Sigmoid colon (tissue), 7 donors: ENCODE measurements around the gene OAS2. TPM values are rescaled to one million over a fixed set of nuclear protein-coding genes. Genes with fewer than 3 reads are reported as not detected.

Source experiments
- DNase-seq: peaks from one replicate; pipeline ENCODE4 v3.0.0-alpha.2; 2019
- H3K27ac ChIP-seq, 4 donors: fragments of 200-600 bp; sonication (generic); one replicate each; pipeline ENCODE4 v1.5.1; 2016 to 2019; ENCODE audit warnings: mild to moderate bottlenecking in 1 of 4
- H3K27me3 ChIP-seq, 3 donors: fragments of 200-600 bp; sonication (generic); one replicate each; pipeline ENCODE4 v1.5.1; 2019; ENCODE audit warnings: mild to moderate bottlenecking in 1 of 3
- H3K36me3 ChIP-seq, 4 donors: fragments of 200-600 bp; sonication (generic); one replicate each; pipeline ENCODE4 v1.5.1; 2016 to 2019
- H3K4me1 ChIP-seq, 4 donors: fragments of 200-600 bp; sonication (generic); one replicate each; pipeline ENCODE4 v1.5.1; 2017 to 2019
- H3K4me3 ChIP-seq, 4 donors: fragments of 200-600 bp; sonication (generic); one replicate each; pipeline ENCODE4 v1.5.1; 2017 to 2019; ENCODE audit warnings: mild to moderate bottlenecking in 2 of 4, moderate library complexity in 1 of 4
- H3K9me3 ChIP-seq, 4 donors: fragments of 200-600 bp in 3 of 4; sonication (generic) in 3 of 4; one replicate each; pipeline versions ENCODE4 v1.5.1 to v1.6.1; 2013 to 2019
- CTCF ChIP-seq, 4 experiments: fragments of 450-650 bp in 3 of 4; fragments of 200-600 bp in 1 of 4; IDR thresholded peaks; one replicate each; pipeline ENCODE4 v1.5.1; 2016 to 2019; ENCODE audit warnings: antibody characterized with exemption in 4 of 4, mild to moderate bottlenecking in 3 of 4, moderate library complexity in 2 of 4
- EP300 ChIP-seq, 4 donors: sonication (generic); formaldehyde crosslinking; IDR thresholded peaks; one replicate each; pipeline ENCODE4 v1.6.1; 2017; ENCODE audit warnings: antibody characterized with exemption in 4 of 4
- POLR2A ChIP-seq, 2 donors: fragments of 450-650 bp; IDR thresholded peaks; one replicate each; pipeline ENCODE4 v1.6.1; 2016; ENCODE audit warnings: antibody characterized with exemption in 2 of 2, mild to moderate bottlenecking in 2 of 2, moderate library complexity in 2 of 2
- POLR2AphosphoS5 ChIP-seq, 4 donors: sonication (generic); formaldehyde crosslinking; IDR thresholded peaks; one replicate each; pipeline ENCODE4 v1.6.1; 2017; ENCODE audit warnings: antibody characterized with exemption in 4 of 4
- WGBS, 2 donors: extraction: QIAGEN DNeasy Blood & Tissue Kit; methylation state at CpG; one replicate each; pipeline ENCODE4 v1.1.7; 2013; 5-methylcytosine and 5-hydroxymethylcytosine counted together
- intact Hi-C: fragments of 100-400 bp; cut with DNase I; formaldehyde crosslinking; loops from one replicate; pipeline ENCODE4 v1.15.1; 2023
- polyA plus RNA-seq, 3 donors: library from polyadenylated mRNA; stranded (reverse); fragments of 200-250 nt; gene quantifications; one replicate each; pipeline ENCODE4 v1.2.3, GENCODE V29; 2013
- total RNA-seq, 4 donors: library from RNA; depleted of rRNA; stranded (reverse); fragments of >200 nt; gene quantifications; one replicate each; pipeline ENCODE4 v1.1.0, GENCODE V29; 2016
- donor health status: healthy with polysubstance abuse.
- donor health status: Bipolar disorder and iron deficiency.
- donor health status: healthy.

Gene OAS2
- total and polyA plus RNA-seq, 7 donors, result 2.0 to 28.8 (median 3.9) TPM

DNA sequence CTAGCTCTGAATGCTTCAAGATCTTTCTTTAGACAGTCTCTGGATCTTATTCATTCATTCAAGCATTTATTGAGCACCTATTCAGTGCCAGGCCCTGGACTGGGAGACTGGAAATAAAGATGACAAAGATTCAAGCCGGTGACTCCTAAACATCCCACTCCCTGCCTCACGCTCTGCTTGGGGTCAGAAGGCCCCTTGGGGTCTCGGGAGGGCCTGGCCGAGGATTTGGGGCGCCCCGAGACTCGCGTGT, 78.0 kb downstream of the OAS2 start:
- H3K27me3 ChIP-seq, result peaks cover 16 to 59% (median 35%) of the 10 kb centered on the region in 3 donors
- intact Hi-C loops, result no loop called here
- no peak for TF ChIP-seq EP300 (IDR thresholded peaks at IDR 0.05)
- no peak for TF ChIP-seq POLR2AphosphoS5 (IDR thresholded peaks at IDR 0.05)
- no peak for TF ChIP-seq CTCF (IDR thresholded peaks at IDR 0.05)
- TF ChIP-seq POLR2A (IDR thresholded peaks at IDR 0.05), result no peak
- H3K27ac ChIP-seq, result no peak overlapping the region
- peaks cover 0 to 14% (median 13%) of the 10 kb centered on the region in 4 donors for H3K4me1 ChIP-seq
- H3K9me3 ChIP-seq, result no peaks in the 10 kb centered on the region
- WGBS, 2 donors, result 8 to 16% methylated on average over 8 of the region's 8 CpGs
- DNase-seq, result no peak
- no peaks in the 10 kb centered on the region for H3K36me3 ChIP-seq
- H3K4me3 ChIP-seq, result peak overlapping the region in 3 of 4 donors; percentile 34 to 49 (median 48)

DNA sequence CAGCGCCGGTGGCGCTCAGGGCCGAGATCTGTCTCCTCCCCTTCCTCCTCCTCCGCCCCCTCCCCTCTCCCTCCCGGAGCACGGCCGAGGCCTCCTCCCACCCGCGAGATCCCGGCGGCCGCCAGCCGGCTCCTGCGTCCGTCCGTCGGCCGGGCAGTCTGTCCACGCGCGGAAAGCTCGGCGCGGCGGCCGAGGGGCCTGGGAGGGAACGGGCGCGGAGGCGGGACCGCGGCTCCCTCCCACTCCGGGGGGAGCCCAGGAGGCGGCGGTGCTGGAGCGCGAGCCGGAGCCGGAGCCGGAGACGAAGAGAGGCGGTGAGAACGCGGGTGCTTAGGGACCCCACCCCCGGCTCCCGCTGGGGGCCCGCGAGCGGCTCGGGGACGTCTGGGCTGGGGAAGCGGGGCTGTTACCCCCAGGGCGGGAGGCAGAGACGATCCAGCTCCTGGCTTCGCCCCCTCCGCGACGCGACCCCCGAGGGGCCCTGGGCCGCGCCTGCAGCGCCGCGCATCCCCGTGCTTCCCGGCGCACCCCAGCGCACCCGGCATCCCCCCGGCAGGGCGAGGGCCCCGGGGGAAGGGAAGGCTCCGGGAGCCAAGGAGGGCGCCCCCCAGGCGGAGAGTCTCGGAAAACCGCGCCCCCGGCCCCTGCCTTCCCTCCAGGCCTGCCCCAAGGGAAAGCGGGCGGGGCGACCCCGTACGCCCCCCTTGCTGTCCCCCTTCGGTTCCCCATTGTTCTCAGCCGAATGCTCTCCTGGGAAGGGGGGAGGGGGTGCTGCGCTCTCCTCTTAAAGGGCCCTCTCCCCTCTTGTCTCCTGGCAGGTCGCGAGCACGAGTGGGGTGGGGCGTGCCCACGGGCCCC, 78.5 kb downstream of the OAS2 start, which contains the start of gene DTX1:
Gene DTX1, plus strand, starts transcription at position 100 of the 858 bp plus-strand sequence. CDS start 1,463 bp downstream, outside the sequence.
- Histone ChIP-seq H3K4me1 (peaks cover 0 to 14% (median 13%) of the 10 kb centered on the region in 4 donors), H3K27me3 (peaks cover 16 to 63% (median 35%) of the 10 kb centered on the region in 3 donors), H3K27ac (no peak within 1 kb of the TSS), H3K9me3 (no peaks in the 10 kb centered on the region), H3K4me3 (peak within 1 kb of the TSS; percentile 3 to 49 (median 41)), H3K36me3 (no peaks in the 10 kb centered on the region)
- WGBS, 2 donors, result 1 to 4% methylated on average over 94 of the region's 94 CpGs
- intact Hi-C loops, result no loop called here
- TF ChIP-seq EP300 (IDR thresholded peaks at IDR 0.05) (no peak), CTCF (IDR thresholded peaks at IDR 0.05) (no peak), POLR2A (IDR thresholded peaks at IDR 0.05) (no peak), POLR2AphosphoS5 (IDR thresholded peaks at IDR 0.05) (no peak)
- no peak for DNase-seq

GRCh38 chr12:113057565-113058485, 79.5 kb downstream of the OAS2 start:
- Histone ChIP-seq H3K27me3 (peaks cover 16 to 69% (median 35%) of the 10 kb centered on the region in 3 donors), H3K4me3 (peak overlapping the region in 3 of 4 donors; percentile 34 to 49 (median 48))
- intact Hi-C loops, result no loop called here

DNA sequence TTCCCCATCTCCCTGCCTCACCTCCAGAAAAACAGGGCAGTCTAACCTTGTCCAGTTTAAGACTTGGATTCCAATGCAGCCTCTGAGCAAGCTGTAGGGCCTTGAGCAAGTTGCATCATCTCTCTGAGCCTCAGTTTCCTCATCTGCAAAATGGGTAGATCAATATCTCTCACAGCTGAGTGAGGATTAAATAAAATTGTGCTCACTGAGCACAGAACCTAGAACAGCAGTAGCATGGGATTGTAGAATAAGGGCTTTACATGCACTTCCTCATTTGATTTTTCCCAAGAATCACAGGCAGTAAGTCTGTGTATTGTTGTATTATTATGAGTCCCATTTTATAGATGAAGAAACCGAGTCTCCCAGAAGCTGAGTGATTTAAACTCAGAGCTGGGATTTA, 80.2 kb downstream of the OAS2 start:
- no peak for DNase-seq
- no peak overlapping the region for H3K4me3 ChIP-seq
- no peaks in the 10 kb centered on the region for H3K36me3 ChIP-seq
- 83 to 94% methylated on average over 1 of the region's 1 CpG for whole genome bisulfite sequencing, 2 donors
- intact Hi-C loops, result no loop called here
- H3K27me3 ChIP-seq, result peaks cover 16 to 68% (median 35%) of the 10 kb centered on the region in 3 donors
- no peak for TF ChIP-seq POLR2AphosphoS5 (IDR thresholded peaks at IDR 0.05)
- TF ChIP-seq CTCF (IDR thresholded peaks at IDR 0.05), result no peak
- TF ChIP-seq POLR2A (IDR thresholded peaks at IDR 0.05), result no peak
- TF ChIP-seq EP300 (IDR thresholded peaks at IDR 0.05), result no peak
- no peaks in the 10 kb centered on the region for H3K9me3 ChIP-seq
- H3K4me1 ChIP-seq, result peaks cover 0 to 14% (median 13%) of the 10 kb centered on the region in 4 donors
- H3K27ac ChIP-seq, result no peak overlapping the region

More at GRCh38 chr12:113057565-113058485, 79.5 kb downstream of the OAS2 start:
- TF ChIP-seq POLR2A (IDR thresholded peaks at IDR 0.05) (no peak), CTCF (IDR thresholded peaks at IDR 0.05) (no peak), POLR2AphosphoS5 (IDR thresholded peaks at IDR 0.05) (no peak), EP300 (IDR thresholded peaks at IDR 0.05) (no peak)
- no peak overlapping the region for H3K27ac ChIP-seq
- 62 to 63% methylated on average over 44 of the region's 44 CpGs for WGBS, 2 donors
- H3K4me1 ChIP-seq, result peaks cover 0 to 14% (median 13%) of the 10 kb centered on the region in 4 donors
- H3K9me3 ChIP-seq, result no peaks in the 10 kb centered on the region
- H3K36me3 ChIP-seq, result no peaks in the 10 kb centered on the region
- DNase-seq, result no peak
